Progenitor cell of endocrine pancreas (in vitro differentiated cells): ENCODE results near the gene SMPD2. TPM values are rescaled to one million over a fixed set of nuclear protein-coding genes. Genes with fewer than 3 reads are reported as not detected.

Source experiments
- DNase-seq: peaks from one replicate; pipeline ENCODE4 v3.0.0; 2021; ENCODE audit warnings: low spot score; ENCODE audit not compliant: unreplicated experiment
- H3K27ac Mint-ChIP-seq: 2 replicates; pipeline ENCODE4 v1.8.0; 2021; ENCODE audit warnings: mild to moderate bottlenecking, moderate library complexity, mixed read lengths
- H3K27me3 Mint-ChIP-seq: 2 replicates; pipeline ENCODE4 v1.8.0; 2021; ENCODE audit warnings: mixed read lengths
- H3K36me3 Mint-ChIP-seq: 2 replicates; pipeline ENCODE4 v1.8.0; 2022; ENCODE audit warnings: mixed read lengths; ENCODE audit not compliant: insufficient read depth
- H3K4me1 Mint-ChIP-seq: 2 replicates; pipeline ENCODE4 v1.8.0; 2021; ENCODE audit warnings: low read depth, mixed read lengths
- H3K4me3 Mint-ChIP-seq: 2 replicates; pipeline ENCODE4 v1.8.0; 2021; ENCODE audit warnings: low read depth, mild to moderate bottlenecking, moderate library complexity, mixed read lengths
- H3K9me3 Mint-ChIP-seq: 2 replicates; pipeline ENCODE4 v1.8.0; 2021; ENCODE audit warnings: low read depth, mixed read lengths
- total RNA-seq: library from RNA; stranded (reverse); gene quantifications from 2 replicates; pipeline ENCODE4 v1.2.1, GENCODE V29; 2021
- TF ChIP-seq, protein P1 (sequence below): fragments of 200-600 bp; sonication (generic); IDR thresholded peaks from one replicate; pipeline ENCODE4 v1.5.0; 2021; ENCODE audit warnings: antibody characterized with exemption, mild to moderate bottlenecking; ENCODE audit not compliant: unreplicated experiment

The SMPD2 gene
- total RNA-seq, 1 donor from 2014 or later: 13.6 TPM

DNA sequence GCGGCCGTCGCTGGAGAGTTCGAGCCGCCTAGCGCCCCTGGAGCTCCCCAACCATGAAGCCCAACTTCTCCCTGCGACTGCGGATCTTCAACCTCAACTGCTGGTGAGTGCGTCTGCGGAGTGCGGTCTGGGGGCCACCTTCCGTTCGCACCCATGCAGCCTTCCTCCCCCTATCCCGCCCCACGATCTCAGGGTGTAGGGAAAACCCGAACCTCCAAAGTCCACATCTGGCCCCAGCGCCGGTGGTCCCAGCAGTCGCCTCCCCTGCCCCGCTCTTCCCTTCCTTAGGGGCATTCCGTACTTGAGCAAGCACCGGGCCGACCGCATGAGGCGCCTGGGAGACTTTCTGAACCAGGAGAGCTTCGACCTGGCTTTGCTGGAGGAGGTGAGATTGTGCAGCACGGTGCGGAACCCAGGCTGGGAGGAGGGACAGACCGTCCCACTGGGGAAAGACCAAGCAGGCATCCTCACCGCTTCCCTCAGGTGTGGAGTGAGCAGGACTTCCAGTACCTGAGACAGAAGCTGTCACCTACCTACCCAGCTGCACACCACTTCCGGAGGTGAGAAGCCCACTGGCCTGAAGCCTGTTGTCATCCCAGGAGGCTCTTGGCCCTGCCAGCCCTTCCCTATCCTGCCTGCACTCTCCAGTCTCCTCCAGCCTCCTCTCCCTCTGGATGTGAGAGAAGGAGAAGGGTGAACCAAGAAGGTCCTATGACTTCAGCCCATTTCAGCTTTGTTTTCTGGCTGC lies 719 bp downstream of the SMPD2 start:
- DNase-seq: peak; percentile 42
- H3K4me3 Mint-ChIP-seq: peak overlapping the region; percentile 96
- H3K27ac Mint-ChIP-seq: peak overlapping the region; percentile 97
- TF ChIP-seq, protein P1, sequence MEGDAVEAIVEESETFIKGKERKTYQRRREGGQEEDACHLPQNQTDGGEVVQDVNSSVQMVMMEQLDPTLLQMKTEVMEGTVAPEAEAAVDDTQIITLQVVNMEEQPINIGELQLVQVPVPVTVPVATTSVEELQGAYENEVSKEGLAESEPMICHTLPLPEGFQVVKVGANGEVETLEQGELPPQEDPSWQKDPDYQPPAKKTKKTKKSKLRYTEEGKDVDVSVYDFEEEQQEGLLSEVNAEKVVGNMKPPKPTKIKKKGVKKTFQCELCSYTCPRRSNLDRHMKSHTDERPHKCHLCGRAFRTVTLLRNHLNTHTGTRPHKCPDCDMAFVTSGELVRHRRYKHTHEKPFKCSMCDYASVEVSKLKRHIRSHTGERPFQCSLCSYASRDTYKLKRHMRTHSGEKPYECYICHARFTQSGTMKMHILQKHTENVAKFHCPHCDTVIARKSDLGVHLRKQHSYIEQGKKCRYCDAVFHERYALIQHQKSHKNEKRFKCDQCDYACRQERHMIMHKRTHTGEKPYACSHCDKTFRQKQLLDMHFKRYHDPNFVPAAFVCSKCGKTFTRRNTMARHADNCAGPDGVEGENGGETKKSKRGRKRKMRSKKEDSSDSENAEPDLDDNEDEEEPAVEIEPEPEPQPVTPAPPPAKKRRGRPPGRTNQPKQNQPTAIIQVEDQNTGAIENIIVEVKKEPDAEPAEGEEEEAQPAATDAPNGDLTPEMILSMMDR: peak; percentile 43
- peaks cover 6% of the 10 kb centered on the region for H3K36me3 Mint-ChIP-seq
- H3K4me1 Mint-ChIP-seq: peaks cover 14% of the 10 kb centered on the region
- H3K9me3 Mint-ChIP-seq: no peaks in the 10 kb centered on the region
- H3K27me3 Mint-ChIP-seq: no peaks in the 10 kb centered on the region

- H3K4me1 Mint-ChIP-seq: peaks cover 14% of the 10 kb centered on the region
Measured at GRCh38 chr6:109442393-109442924, 1.9 kb downstream of the SMPD2 start.

GRCh38 chr6:109443425-109443950 lies 3.0 kb downstream of the SMPD2 start:
- H3K9me3 Mint-ChIP-seq: no peaks in the 10 kb centered on the region
- TF ChIP-seq, protein P1: no peak
- H3K4me1 Mint-ChIP-seq: peaks cover 14% of the 10 kb centered on the region
- no peak for DNase-seq
- H3K4me3 Mint-ChIP-seq: no peak overlapping the region
- H3K27me3 Mint-ChIP-seq: no peaks in the 10 kb centered on the region
- H3K36me3 Mint-ChIP-seq: peaks cover 10% of the 10 kb centered on the region
- H3K27ac Mint-ChIP-seq: no peak overlapping the region

More at GRCh38 chr6:109442393-109442924, 1.9 kb downstream of the SMPD2 start:
- no peak for DNase-seq
- Mint-ChIP-seq H3K9me3 (no peaks in the 10 kb centered on the region), H3K27ac (no peak overlapping the region), H3K4me3 (peak overlapping the region; percentile 96), H3K36me3 (peaks cover 10% of the 10 kb centered on the region), H3K27me3 (no peaks in the 10 kb centered on the region)
- TF ChIP-seq, protein P1: no peak

GRCh38 chr6:109445382-109445781 lies 4.9 kb downstream of the SMPD2 start:
- Mint-ChIP-seq H3K4me3 (no peak overlapping the region), H3K27me3 (no peaks in the 10 kb centered on the region), H3K4me1 (peaks cover 10% of the 10 kb centered on the region), H3K27ac (no peak overlapping the region), H3K36me3 (peaks cover 10% of the 10 kb centered on the region), H3K9me3 (no peaks in the 10 kb centered on the region)
- TF ChIP-seq, protein P1: peak; percentile 18
- no peak for DNase-seq

DNA sequence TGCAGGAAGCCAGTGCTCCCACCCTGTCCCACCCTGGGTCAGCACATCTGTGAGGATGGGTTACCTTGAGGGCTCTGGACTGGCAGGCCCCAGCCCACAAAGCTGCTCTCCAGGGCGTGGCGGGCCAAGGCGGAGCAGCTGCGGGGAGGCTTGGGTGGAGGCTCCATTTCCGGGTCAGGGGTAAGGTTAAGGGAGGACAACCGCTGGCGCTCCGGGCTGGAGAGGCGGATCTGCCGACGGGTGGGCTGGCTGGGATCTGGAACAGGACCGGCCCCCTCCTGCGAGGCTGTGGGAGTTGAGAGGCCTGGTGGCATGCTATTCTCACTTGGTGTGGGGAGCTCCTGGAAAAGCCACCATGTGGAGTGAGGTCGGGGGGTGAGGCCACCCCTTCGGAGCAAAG lies 5.5 kb downstream of the SMPD2 start:
- Mint-ChIP-seq H3K9me3 (no peaks in the 10 kb centered on the region), H3K36me3 (peaks cover 10% of the 10 kb centered on the region), H3K4me1 (peaks cover 10% of the 10 kb centered on the region), H3K27me3 (no peaks in the 10 kb centered on the region), H3K4me3 (no peak overlapping the region), H3K27ac (no peak overlapping the region)
- DNase-seq: no peak
- TF ChIP-seq, protein P1: no peak
